ENCODE data around the gene ABCA4.

Gene ABCA4

DNA sequence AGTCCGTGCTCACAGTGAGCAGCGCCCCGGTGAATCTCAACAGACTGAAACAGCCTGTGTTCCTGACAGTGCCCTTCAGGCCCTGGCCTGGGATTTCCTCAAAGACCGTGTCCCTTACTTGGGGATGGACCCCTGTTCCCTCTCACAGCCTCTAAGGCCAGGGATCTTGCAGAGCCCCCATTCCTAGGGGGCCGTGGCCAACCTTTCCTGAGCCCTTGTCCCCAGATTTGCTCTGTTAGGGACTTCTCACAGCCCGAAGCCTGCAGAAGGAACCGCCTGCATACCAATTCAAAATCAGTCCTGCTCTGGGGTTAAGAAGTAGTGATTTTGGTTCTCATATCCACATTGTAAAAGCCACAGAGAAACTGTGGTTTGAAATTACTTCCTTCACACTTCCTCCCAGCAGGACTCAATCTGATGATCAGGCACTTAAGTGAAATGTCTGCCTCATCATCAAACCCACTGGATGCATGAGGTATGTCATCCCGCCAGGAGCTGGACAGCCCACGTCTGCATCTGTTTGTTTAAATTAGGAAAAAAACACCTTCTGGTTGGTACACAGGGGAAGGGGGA is 14.9 kb downstream of the ABCA4 start:
- no peak overlapping the region for H2AFZ ChIP-seq (ENCODE audit: low read depth, low read length)
- H4K20me1 ChIP-seq (ENCODE audit: insufficient read depth, low read length) = no peaks in the 10 kb centered on the region
- peak; percentile 92 for ATAC-seq (ENCODE audit: insufficient read depth, low read depth)
- H3K4me1 ChIP-seq (ENCODE audit: insufficient read depth, low read length) = peaks cover 18% of the 10 kb centered on the region
- no peak overlapping the region for H3K9ac ChIP-seq (ENCODE audit: low read depth, low read length)
- H3K27me3 ChIP-seq (ENCODE audit: insufficient read depth, low read length, poor library complexity) = no peaks in the 10 kb centered on the region
- no peaks in the 10 kb centered on the region for H3K36me3 ChIP-seq (ENCODE audit: insufficient read depth, low read length)
- H3K27ac ChIP-seq (ENCODE audit: low read length) = no peak overlapping the region
- no peak overlapping the region for H3K4me2 ChIP-seq (ENCODE audit: insufficient read depth, low read length)
- H3K4me3 ChIP-seq (ENCODE audit: low read depth in 1 of 2, low read length in 2 of 2) = no peak overlapping the region
- no peak for TF ChIP-seq EZH2 (IDR thresholded peaks at IDR 0.05; ENCODE audit: borderline replicate concordance, low read depth, low read length, severe bottlenecking)
- TF ChIP-seq, protein P1, sequence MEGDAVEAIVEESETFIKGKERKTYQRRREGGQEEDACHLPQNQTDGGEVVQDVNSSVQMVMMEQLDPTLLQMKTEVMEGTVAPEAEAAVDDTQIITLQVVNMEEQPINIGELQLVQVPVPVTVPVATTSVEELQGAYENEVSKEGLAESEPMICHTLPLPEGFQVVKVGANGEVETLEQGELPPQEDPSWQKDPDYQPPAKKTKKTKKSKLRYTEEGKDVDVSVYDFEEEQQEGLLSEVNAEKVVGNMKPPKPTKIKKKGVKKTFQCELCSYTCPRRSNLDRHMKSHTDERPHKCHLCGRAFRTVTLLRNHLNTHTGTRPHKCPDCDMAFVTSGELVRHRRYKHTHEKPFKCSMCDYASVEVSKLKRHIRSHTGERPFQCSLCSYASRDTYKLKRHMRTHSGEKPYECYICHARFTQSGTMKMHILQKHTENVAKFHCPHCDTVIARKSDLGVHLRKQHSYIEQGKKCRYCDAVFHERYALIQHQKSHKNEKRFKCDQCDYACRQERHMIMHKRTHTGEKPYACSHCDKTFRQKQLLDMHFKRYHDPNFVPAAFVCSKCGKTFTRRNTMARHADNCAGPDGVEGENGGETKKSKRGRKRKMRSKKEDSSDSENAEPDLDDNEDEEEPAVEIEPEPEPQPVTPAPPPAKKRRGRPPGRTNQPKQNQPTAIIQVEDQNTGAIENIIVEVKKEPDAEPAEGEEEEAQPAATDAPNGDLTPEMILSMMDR (IDR thresholded peaks at IDR 0.05; ENCODE audit: borderline replicate concordance, extremely low read depth, low read length, poor library complexity, severe bottlenecking) = no peak
- peak; percentile 36 for DNase-seq
- H3K79me2 ChIP-seq (ENCODE audit: insufficient read depth, low read length) = no peaks in the 10 kb centered on the region
- H3K9me3 ChIP-seq (ENCODE audit: insufficient read depth, low read length, severe bottlenecking) = no peaks in the 10 kb centered on the region

- Histone ChIP-seq H3K9me3 (ENCODE audit: insufficient read depth, low read length, severe bottlenecking) (no peaks in the 10 kb centered on the region), H3K9ac (ENCODE audit: low read depth, low read length) (no peak overlapping the region), H3K27ac (ENCODE audit: low read length) (no peak overlapping the region), H4K20me1 (ENCODE audit: insufficient read depth, low read length) (no peaks in the 10 kb centered on the region), H3K4me1 (ENCODE audit: insufficient read depth, low read length) (peaks cover 18% of the 10 kb centered on the region), H3K27me3 (ENCODE audit: insufficient read depth, low read length, poor library complexity) (no peaks in the 10 kb centered on the region), H3K36me3 (ENCODE audit: insufficient read depth, low read length) (no peaks in the 10 kb centered on the region), H3K79me2 (ENCODE audit: insufficient read depth, low read length) (no peaks in the 10 kb centered on the region), H3K4me2 (ENCODE audit: insufficient read depth, low read length) (no peak overlapping the region), H2AFZ (ENCODE audit: low read depth, low read length) (no peak overlapping the region), H3K4me3 (ENCODE audit: low read depth in 1 of 2, low read length in 2 of 2) (no peak overlapping the region)
- ATAC-seq (ENCODE audit: insufficient read depth, low read depth) = no peak; the same call in 2 of the 3 replicates
- DNase-seq = no peak
- TF ChIP-seq EZH2 (IDR thresholded peaks at IDR 0.05; ENCODE audit: borderline replicate concordance, low read depth, low read length, severe bottlenecking) = no peak
- TF ChIP-seq, protein P1 (IDR thresholded peaks at IDR 0.05; ENCODE audit: borderline replicate concordance, extremely low read depth, low read length, poor library complexity, severe bottlenecking) = no peak
These were observed 15.4 kb downstream of the ABCA4 start for GRCh38 chr1:94105581-94105952.

GRCh38 chr1:94104776-94105580 is 16.0 kb downstream of the ABCA4 start:
- ATAC-seq (ENCODE audit: insufficient read depth, low read depth) (no peak), DNase-seq (no peak)
- no peaks in the 10 kb centered on the region for H3K9me3 ChIP-seq (ENCODE audit: insufficient read depth, low read length, severe bottlenecking)
- H3K79me2 ChIP-seq (ENCODE audit: insufficient read depth, low read length) = no peaks in the 10 kb centered on the region
- H3K9ac ChIP-seq (ENCODE audit: low read depth, low read length) = no peak overlapping the region
- H3K27ac ChIP-seq (ENCODE audit: low read length) = no peak overlapping the region
- no peaks in the 10 kb centered on the region for H3K36me3 ChIP-seq (ENCODE audit: insufficient read depth, low read length)
- no peaks in the 10 kb centered on the region for H4K20me1 ChIP-seq (ENCODE audit: insufficient read depth, low read length)
- TF ChIP-seq EZH2 (IDR thresholded peaks at IDR 0.05; ENCODE audit: borderline replicate concordance, low read depth, low read length, severe bottlenecking) = no peak
- TF ChIP-seq, protein P1 (IDR thresholded peaks at IDR 0.05; ENCODE audit: borderline replicate concordance, extremely low read depth, low read length, poor library complexity, severe bottlenecking) = no peak
- H3K27me3 ChIP-seq (ENCODE audit: insufficient read depth, low read length, poor library complexity) = no peaks in the 10 kb centered on the region
- H3K4me1 ChIP-seq (ENCODE audit: insufficient read depth, low read length) = peaks cover 18% of the 10 kb centered on the region
- H3K4me2 ChIP-seq (ENCODE audit: insufficient read depth, low read length) = no peak overlapping the region
- no peak overlapping the region for H3K4me3 ChIP-seq (ENCODE audit: low read depth in 1 of 2, low read length in 2 of 2)
- no peak overlapping the region for H2AFZ ChIP-seq (ENCODE audit: low read depth, low read length)

Measured in DND-41 (cell line).